Activated CD4-positive, alpha-beta T cell treated with anti-CD3 and anti-CD28 coated beads for 4 hours (primary cell): ENCODE measurements around the gene LRRC27.

Source experiments
- DNase-seq, 2 donors: peaks; one replicate each; pipeline ENCODE4 v3.0.0-alpha.2; 2020

Gene LRRC27

DNA sequence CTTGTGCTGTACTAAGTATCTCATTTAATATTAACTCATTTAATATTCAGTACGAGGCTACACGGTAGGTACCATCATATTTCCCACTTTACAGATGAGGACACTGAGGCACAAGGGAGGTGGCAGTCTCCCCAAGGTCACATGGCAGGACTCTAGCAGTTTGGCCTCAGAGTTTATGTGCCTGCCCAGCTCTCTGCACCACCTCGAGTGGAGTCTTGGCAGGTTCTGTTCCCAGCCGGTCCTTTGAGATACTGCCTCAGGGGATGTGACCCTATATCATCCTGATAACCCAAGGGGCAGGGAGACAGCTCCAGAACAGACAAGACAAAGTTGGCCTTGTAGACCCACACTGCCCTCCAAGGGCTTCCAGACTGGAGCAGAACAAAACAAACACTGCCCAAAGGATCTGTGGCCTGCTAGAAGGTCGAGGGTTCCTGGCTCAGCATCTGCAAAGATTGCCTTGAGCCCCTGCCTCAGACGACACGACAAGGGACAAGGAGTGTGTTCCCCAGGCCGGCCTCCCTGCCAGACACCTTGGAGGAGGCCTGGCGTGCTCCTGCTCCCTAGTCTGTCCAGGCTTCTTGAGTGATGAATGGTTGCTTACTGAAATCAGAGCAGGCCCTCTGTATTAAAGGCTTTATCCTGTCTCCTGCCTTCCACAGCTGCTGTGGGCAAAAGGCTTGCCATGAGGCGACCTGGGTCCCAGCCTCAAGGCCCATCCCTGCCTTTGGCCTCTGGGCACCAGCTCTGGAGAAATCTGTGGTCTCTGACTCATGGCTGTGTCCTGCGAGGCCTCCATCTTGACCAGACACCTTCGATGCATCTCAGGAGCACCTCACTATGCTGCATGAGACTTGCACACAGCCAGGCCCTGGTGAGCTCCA, 61.1 kb downstream of the LRRC27 start:
- DNase-seq = no peak

DNA sequence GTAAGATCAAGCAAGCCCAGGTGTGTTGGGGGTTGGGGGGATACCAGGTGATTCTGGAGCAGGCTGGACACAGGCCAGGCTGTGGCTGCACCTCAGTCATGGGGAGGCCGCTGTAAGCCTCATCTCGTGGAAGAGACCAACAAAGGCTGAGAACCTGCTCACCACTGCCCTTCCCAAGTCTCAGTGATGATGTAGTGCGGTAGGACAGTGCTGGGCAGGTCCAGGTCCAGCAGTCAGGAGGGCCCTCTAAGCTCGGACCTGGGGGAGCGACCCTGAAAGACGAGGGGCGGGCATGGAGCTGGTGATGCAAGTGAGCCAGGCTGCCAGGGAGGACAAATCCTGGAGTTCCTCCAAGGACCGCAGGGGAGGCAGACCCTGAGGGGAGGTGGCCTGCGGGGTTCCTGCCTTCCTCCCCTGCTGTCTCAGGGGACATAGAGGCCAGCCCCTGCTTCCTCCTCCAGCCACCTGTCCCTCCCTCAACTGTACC, 61.7 kb downstream of the LRRC27 start:
- no peak for DNase-seq

DNA sequence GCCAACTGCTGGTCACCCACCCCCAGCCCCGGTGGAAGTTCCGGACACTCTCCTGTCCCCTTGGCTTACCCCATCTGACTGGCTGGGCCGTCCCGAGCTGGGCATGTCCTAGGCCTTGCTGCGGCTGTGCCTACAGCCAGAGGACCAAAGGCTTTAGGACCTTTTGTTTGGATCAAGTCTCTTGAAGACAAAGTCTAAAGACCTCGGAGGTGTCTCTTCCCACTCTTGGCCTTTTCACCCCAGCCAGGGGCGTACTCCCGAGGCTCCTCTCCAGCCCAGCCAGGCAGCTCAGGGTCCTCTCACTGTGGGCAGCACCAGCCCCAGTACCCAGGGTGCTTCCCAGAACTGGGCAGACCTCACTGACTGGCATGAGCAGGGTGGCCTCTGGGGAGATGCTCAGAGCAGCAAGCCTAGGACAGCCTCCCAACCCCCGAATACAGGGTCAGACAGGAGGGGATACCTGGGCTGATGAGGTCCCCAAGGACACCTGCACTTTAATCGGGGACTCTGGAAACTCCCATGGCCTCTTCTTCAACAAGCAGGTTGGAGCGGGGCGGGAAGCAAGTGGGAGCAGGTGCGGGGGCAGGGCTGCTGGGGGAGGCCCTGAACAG, 62.3 kb downstream of the LRRC27 start:
- DNase-seq = no peak

DNA sequence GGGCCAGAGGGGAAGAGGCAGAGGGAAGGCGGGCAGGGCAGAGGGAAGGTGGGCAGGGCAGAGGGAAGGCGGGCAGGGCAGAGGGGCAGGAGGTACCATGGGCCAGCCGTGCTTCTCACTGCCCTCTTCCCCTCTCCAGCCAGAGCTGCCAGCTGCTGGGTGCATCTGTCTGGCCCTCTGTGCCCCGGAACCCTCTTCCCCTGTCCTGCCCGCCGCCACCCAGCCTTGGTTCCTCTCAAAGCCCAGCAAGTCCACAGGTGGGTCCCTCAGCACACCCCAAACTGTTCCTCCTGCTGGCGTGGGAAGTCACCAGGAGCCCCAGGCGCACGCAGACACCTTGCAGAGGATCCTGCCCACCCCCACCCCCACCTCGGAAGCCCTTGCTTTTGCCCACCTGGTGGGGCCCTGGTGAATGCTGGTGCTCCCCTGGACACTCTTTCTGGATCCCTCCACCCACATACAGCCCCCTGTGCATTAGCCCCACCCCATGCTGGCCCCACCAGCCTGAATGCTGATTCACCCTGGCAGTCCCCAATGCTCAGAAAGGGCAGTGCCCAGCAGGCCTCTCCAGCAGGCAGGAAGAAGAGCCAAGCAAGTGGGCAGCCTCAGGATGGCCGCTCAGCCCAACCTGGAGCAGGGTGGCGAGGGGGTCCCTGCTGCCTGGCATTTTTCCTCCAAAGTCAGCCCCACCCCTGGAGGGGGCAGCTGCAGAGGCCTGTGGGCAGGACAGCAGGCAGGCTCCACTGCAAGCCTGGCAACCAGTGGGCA, 63.1 kb downstream of the LRRC27 start:
- DNase-seq = no peak

DNA sequence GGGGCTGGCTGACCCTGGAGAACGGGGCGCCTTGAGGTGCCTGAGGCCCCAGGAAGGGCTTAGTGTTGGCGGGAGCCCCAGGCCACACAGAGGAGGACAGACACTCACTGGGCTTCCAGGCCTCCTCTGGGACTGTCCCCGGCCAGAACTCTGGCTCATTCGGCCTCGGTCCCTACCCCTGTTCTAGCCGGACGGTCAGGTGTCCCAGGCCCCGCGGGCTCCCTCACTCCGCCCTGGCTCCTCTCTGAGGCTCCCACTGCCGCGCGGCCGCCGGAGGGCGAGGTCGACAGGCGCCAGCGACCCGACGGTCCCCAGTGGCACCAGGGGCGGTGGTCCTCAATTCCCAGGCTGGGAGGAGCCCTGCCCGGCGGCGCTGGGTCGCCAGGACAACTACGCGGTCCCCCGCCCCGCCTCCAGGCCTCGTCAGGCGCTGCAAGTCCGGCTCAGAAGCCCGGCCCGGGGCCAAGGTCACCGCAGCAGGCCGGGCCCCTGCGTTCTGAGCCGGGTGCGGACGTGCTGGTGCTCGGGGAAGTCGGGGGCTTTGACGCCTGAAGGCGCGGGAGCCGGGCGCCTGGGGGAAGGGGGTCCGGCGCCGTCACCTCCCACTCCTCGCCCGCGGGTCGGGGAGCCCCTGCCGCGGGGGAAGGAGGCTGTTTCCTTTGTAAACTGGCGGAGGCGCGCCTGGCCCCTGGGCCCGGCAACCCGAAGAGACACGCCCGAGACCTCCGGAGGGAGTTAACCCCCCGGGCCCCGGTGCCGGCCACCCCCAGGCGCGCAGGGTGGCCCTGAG, 63.9 kb downstream of the LRRC27 start:
- peak in 1 of 2 donors; percentile 49 for DNase-seq

DNA sequence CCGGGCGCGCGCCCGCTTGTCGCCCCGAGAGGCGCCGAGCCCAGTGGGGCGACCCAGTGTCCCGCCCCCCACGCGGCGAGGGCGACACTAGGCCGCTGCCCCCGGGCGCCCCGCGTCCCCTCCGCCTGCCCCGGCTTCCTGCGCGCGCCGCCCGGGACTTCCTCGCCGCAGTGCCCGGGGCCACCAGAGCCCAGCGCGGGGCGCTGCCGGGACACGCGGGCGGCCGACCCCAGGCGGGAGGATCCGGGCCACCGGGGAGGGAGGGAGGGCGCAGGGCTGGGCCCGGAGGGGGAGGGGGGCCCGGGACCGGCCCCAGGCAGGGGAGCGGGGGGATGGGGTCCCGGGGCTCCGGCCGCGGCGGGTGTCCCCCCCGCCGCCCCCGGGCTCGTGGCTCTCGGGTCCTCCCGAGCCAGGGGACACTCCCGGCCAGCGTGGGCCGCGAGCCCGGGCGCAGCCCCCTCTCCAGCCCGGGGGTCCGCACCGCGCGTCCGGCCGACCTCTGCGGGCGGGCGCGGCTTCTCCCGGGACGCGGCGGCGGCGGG, 64.6 kb downstream of the LRRC27 start:
- DNase-seq = peak; percentile 51 to 64

DNA sequence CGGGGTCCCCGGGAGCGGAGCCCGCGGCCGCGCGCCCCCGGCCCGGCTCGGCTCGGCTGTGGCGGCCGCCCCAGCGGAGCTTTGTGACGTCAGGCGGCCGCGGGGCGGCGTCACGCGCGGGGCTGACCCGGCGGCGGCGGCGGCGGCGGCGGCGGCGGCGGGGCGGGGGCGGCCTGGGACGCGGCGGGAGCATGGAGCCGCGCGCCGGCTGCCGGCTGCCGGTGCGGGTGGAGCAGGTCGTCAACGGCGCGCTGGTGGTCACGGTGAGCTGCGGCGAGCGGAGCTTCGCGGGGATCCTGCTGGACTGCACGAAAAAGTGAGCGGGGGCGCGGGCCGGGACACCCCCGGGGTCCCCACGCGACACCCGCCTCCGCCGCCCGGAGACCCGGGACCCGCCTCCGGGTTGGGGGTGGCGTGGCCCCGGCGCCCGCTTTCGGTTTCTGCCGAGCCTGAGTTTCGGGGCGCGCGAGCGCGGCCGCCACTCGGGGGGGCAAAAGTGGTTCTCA, 65.1 kb downstream of the LRRC27 start, which contains the start of gene PWWP2B:
TSS of gene PWWP2B (plus strand) at position 165 of the 506 bp plus-strand sequence. CDS start at position 192, 27 bp downstream.
- DNase-seq = peak; percentile 63 to 70

DNA sequence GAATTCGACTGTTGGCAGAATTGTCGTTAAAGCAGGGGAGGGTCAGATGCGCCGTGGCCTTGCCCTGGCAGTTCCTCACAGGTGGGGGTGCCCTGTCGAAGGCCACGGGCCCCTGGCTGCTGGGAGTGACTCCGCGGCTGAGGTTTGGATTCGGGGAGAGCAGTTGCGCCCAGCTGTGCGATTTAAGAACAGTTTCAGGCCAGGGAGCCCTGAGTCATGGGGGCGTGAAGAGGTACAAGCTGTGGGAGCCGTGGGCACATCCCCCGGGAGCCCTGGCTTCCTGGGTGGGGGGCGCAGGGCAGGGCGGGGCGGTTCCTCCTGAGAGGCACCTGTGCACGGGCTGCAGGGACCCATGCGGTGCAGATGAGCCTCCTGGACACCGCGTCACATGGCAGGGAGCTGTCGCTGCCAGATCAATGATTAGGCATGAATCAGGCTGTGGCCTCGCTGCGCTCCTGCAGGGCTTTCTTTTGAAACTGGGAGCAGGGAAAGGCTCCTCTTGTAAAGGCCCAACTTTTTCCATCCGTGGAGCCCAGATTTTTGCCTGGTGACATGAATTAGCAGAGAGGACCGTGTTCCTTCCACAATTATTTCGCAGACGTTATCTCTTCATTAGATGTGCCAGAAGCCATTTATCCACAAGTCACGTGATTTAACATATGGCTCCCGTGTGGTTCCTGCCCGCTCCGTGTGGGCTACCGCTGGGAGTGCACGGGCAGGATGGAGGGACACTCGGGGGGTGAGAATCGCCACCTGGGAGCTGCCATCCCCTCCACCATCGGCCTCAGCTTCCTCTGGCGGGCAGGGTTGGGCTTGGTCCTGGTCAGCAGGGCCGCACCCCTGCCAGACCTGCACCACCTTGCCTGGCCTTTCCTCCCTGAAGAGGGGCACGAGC, 65.9 kb downstream of the LRRC27 start:
- peak; percentile 34 to 38 for DNase-seq

DNA sequence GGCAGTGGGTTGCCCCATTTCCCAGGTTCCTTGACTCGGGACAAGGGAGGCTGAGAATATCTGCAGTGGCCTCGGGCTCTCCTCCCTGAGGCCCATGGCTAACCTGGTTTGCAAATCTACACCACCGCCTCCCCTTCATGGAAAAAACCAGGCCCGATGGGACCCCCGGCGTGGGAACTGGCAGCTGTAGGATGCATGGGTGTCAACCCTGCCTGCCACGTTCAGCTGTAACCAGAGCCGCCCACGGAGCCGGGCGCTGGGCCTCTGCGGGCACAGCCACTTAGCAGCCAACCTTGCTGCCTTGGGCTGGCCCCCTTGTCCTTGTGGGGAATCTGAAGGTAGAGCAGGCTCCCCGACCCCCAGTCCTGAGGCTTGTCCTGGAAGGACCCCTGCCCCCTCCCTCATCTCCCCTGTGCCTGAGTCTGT, 66.6 kb downstream of the LRRC27 start:
- DNase-seq = no peak

DNA sequence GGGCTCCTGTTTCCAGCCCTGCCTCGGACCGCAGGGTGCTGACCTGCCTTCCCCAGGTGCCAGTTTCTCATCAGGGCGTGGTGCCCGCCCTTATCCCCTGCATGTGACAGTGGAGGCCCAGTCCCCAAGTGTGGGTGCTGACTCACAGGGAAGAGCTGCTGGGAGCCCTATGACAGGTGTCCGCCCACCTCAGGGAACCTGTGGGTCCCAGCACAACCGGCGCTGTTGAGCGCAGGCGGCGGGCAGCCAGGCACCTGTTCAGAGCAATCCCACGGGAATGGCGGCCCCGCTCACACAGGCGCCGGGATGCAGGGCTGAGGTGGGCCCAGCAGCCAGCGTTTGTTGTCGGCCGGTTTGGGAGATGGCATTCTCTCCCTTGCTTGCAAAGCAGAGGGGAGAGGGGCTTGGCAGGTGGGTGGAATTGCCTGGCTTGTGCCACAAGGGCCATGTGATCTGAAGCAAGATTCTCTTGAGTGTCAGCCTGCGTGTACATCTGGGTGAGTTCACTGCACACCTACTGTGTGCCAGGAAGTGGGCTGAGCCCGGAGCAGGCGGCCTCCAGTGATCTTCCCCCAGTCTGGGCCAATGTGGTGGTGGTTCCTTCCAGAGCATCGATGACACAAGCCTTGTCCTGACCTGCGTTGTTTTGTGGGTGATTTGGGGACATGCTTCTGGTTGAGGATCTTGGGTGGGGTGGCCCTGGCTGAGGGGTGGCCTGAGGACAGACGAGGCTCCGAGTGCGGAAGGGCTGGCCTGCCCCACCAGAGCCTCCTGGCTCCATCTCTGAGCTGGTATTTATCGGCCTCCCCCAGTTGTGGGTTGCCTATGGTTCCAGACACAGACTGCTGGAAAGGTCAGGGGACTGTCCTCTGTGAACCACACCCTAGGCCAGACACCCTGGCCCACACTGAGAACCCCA, 67.4 kb downstream of the LRRC27 start:
- DNase-seq = no peak

DNA sequence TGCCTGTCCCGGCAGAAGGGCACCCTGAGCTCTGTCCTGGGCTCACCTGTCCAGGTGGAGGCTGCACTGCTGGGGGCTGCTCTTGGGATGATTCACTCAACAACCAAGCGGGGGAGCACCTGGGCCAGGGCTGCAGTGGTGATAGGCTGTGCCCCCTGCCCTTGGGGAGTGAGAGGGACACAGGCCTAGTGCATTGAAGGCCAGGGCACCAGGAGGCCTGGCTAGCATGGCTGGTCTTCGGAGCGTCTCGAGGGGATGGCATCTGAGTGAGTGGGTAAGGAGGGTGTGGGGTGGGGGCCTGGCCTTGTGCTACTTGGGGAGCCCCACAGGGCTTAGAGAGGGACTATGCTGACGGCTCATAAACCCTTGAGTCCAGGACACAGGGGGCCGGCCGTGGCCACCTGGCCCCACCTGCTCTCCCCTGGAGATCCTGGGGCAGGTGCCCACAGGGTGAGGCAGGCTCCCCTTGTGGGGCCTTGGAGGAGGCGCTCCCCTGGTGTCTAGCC, 68.1 kb downstream of the LRRC27 start:
- DNase-seq = no peak

DNA sequence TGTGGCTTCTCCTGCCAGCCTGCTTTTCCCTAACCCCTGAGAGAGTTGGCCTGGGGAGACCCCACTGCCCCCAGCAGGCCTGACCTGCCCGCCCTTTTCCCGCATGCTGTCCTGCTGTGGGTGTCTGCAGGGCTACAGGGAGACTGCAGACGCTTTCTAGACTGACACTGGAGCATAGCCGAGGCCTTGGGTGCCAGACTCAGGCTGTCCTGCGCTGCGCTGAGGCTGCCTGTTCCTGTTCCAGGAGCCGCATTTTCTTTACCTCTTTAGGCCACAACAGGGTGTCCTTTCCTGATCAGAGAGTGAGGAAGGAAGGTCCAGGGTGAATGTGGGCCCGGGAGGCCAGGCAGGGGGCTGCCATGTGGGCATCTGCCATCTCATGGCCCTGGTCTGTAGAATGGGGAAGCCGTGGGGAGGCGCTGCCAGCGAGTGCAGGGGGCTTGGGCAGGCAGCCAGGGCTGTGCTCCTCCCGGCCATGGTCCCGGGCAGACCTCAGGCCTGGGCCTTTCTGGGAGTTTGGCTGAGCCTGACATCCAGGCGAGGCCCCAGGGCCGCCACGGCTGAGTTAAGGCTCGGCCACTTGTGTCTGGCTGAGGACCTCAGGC, 68.7 kb downstream of the LRRC27 start:
- DNase-seq = no peak

DNA sequence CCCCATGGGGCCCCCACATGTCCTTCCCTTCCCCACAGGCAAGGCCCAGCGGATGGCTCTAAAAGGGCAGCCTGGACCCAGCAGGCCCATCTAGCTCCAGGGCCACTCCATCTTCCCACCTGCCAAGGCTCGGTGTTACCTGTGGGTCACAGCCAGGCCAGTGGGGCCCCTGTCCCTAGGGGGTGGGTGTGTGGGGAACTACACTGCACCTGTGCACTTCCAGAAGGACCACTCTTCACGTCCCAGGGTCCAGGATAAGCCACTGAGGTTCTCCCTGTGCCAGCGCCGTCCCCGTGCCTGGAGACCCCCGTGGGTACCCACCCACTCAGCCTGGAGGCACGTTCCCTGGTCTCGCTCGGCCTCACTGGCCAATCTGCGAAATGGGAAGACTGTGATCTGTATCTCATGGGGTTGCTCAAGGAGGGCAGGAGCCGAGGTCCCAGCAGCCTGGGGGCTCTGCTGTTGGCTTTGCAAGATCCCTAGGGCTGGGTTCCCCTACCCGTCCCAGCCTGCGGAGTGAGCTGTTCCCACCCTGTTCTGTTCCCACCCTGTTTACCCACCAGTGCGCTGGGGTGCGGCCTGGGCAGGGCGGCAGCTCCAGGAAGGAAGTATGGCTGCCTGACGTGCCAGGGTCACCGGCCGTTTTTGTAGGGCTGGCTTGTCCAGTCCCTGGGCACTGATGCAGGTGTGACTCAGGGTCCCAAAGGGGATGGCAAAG, 69.6 kb downstream of the LRRC27 start:
- DNase-seq = no peak

DNA sequence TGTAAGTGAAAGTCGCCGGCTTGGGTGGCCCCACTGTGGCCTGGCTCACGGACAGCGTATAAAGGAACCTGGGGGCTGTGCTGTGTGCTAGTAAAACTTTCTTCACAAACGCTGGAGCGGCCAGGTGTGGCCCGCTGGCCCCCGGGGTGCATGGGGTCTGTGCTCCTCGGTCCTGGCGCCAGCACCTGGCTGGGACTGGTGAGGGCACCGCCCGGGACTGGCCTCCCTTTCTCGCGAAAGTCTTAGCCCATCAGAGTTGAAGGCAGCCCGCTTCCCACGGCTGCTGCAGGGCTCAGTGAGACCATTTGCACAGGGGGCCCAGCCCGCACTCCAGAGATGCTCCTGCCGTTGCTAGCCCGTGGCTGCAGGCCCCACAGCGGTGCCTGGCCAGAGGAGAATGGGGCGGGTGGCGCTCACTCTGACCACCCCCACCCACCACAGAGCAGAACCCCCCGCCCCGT, 70.8 kb downstream of the LRRC27 start:
- DNase-seq = no peak

DNA sequence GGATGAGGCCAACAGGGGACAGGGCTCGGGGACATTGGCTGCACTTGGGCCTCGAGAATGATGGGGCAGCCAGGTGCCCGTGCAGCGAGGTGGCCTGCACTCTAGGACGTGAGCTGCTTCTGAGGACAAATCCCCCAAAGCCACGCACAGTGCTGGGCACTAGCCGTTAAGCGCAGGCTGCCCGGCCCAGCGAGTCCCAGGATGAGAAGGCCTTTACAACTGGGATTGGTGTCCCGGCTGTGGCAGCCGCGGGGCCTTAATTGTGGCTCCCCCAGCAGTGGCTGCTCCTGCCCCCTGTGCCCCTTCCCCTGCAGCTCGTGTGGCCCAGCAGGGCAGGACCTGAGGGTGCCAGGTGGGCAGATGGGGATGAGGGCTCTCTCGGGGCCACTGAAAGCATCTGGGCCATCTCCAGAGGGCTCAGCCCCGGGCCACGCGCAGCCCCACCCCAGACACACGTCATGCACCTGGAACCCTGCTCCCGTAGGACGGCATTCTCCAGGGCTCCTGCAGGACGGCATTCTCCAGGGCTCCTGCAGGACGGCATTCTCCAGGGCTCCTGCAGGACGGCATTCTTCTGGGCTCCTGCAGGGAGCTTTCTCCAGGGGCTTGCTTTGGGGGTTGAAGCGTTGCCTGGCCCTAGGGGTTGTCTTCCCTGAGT, 71.6 kb downstream of the LRRC27 start:
- DNase-seq = no peak

DNA sequence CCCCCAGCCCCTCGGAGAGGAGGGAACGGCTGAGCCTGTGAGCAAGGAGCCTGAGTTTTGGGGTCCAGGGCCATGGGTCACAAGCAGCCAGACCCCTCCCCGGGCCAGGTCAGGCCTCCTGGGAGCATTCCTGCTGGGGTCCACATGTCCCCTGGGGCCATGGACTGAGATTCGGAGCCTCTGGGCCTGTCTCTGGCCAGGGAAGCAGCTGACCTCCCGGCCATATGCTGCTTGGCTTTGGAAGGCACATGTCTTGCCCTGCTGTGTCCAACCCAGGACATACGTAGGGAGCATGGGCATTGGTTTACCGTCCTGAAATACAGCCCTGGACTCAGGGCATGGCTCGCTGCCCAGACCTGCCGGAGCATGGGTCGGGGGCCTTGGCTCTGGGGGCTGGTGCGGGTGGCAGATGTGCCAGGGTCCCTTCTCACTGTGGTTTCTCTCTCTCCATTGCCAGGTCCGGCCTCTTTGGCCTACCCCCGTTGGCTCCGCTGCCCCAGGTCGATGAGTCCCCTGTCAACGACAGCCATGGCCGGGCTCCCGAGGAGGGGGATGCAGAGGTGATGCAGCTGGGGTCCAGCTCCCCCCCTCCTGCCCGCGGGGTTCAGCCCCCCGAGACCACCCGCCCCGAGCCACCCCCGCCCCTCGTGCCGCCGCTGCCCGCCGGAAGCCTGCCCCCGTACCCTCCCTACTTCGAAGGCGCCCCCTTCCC, 72.3 kb downstream of the LRRC27 start:
- no peak for DNase-seq

DNA sequence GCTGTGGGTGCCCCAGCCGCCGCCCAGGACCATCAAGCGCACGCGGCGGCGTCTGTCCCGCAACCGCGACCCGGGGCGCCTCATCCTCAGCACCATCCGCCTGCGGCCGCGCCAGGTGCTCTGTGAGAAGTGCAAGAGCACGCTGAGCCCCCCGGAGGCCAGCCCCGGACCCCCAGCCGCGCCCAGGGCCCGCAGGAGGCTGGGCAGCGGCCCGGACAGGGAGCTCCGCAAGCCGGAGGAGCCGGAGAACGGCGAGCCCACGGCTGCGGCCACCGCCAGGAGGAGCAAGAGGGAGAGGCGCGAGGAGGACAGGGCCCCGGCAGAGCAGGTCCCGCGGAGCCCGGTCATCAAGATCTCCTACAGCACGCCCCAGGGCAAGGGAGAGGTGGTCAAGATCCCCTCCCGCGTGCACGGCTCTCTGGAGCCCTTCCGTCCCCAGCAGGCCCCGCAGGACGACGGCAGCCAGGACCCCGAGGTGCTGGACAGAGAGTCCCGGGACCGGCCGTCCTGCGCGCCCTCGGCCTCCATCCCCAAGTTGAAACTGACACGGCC, 73.0 kb downstream of the LRRC27 start:
- DNase-seq = no peak
